ENCODE results near the gene RRBP1.
"Not testable (repeated sequence)": the region's sequence is repeated elsewhere in the genome, so short reads cannot be mapped to it uniquely, and the experiment has no call there.

RRBP1 gene

GRCh38 chr20:17666481-17666880 is 15.6 kb downstream of the RRBP1 start:
- Histone ChIP-seq H3K27ac (no peak overlapping the region), H3K4me1 (peaks cover 70% of the 10 kb centered on the region), H3K4me2 (no peak overlapping the region), H3K9ac (no peak overlapping the region), H3K27me3 (no peaks in the 10 kb centered on the region), H3K36me3 (peaks cover 33% of the 10 kb centered on the region), H4K20me1 (peaks cover 73% of the 10 kb centered on the region), H3K4me3 (no peak overlapping the region), H3K9me3 (no peaks in the 10 kb centered on the region)
- TF ChIP-seq Cebpa-rat (IDR thresholded peaks at IDR 0.05): no peak

GRCh38 chr20:17665756-17666155 is 16.3 kb downstream of the RRBP1 start:
- peaks cover 77% of the 10 kb centered on the region for H3K4me1 ChIP-seq
- H3K27ac ChIP-seq: peak overlapping the region; percentile 5; the same call in 1 of the 2 replicates
- no peaks in the 10 kb centered on the region for H3K9me3 ChIP-seq
- no peaks in the 10 kb centered on the region for H3K27me3 ChIP-seq
- TF ChIP-seq Cebpa-rat (IDR thresholded peaks at IDR 0.05): no peak
- H3K4me3 ChIP-seq: no peak overlapping the region
- peak overlapping the region; percentile 8; the same call in 1 of the 2 replicates for H3K9ac ChIP-seq
- H4K20me1 ChIP-seq: peaks cover 76% of the 10 kb centered on the region
- H3K36me3 ChIP-seq: peaks cover 28% of the 10 kb centered on the region
- peak overlapping the region; percentile 78 for H3K4me2 ChIP-seq

- no peak for TF ChIP-seq Cebpa-rat (IDR thresholded peaks at IDR 0.05)
- Histone ChIP-seq H3K27ac (peak overlapping the region; percentile 63), H3K4me1 (peaks cover 88% of the 10 kb centered on the region)
Measured at GRCh38 chr20:17664025-17664633, 17.9 kb downstream of the RRBP1 start.

GRCh38 chr20:17663486-17663885 is 18.6 kb downstream of the RRBP1 start:
- Histone ChIP-seq H3K4me1 (peaks cover 86% of the 10 kb centered on the region), H3K27me3 (no peaks in the 10 kb centered on the region), H3K4me2 (peak overlapping the region; percentile 78), H3K9me3 (peaks cover 15% of the 10 kb centered on the region), H4K20me1 (peaks cover 67% of the 10 kb centered on the region), H3K36me3 (peaks cover 33% of the 10 kb centered on the region), H3K27ac (peak overlapping the region; percentile 72; the same call in 1 of the 2 replicates), H3K4me3 (no peak overlapping the region), H3K9ac (peak overlapping the region; percentile 22)
- no peak for TF ChIP-seq Cebpa-rat (IDR thresholded peaks at IDR 0.05)

More at GRCh38 chr20:17664025-17664633, 17.9 kb downstream of the RRBP1 start:
- peak overlapping the region; percentile 18; the same call in 1 of the 2 replicates for H3K4me3 ChIP-seq
- peak overlapping the region; percentile 44 for H3K9ac ChIP-seq
- peaks cover 73% of the 10 kb centered on the region for H4K20me1 ChIP-seq
- peaks cover 30% of the 10 kb centered on the region for H3K36me3 ChIP-seq
- H3K27me3 ChIP-seq: no peaks in the 10 kb centered on the region
- H3K9me3 ChIP-seq: peaks cover 9% of the 10 kb centered on the region
- H3K4me2 ChIP-seq: peak overlapping the region; percentile 78

GRCh38 chr20:17663040-17663399 is 19.0 kb downstream of the RRBP1 start:
- H3K4me2 ChIP-seq: peak overlapping the region; percentile 78
- no peak for TF ChIP-seq Cebpa-rat (IDR thresholded peaks at IDR 0.05)

GRCh38 chr20:17662333-17663039 is 19.6 kb downstream of the RRBP1 start:
- Histone ChIP-seq H3K4me1 (peaks cover 76% of the 10 kb centered on the region), H3K27me3 (no peaks in the 10 kb centered on the region), H3K9me3 (peaks cover 20% of the 10 kb centered on the region), H4K20me1 (peaks cover 64% of the 10 kb centered on the region), H3K9ac (peak overlapping the region; percentile 22), H3K4me2 (peak overlapping the region; percentile 78), H3K36me3 (peaks cover 33% of the 10 kb centered on the region), H3K4me3 (0 out of 2 replicates have a peak overlapping the region, but pooled peaks have one; percentile 6), H3K27ac (peak overlapping the region; percentile 72)
- no peak for TF ChIP-seq Cebpa-rat (IDR thresholded peaks at IDR 0.05)

More at GRCh38 chr20:17663040-17663399, 19.0 kb downstream of the RRBP1 start:
- Histone ChIP-seq H3K27me3 (no peaks in the 10 kb centered on the region), H3K36me3 (peaks cover 33% of the 10 kb centered on the region), H3K27ac (peak overlapping the region; percentile 72), H3K9me3 (peaks cover 20% of the 10 kb centered on the region), H3K9ac (peak overlapping the region; percentile 22), H3K4me3 (no peak overlapping the region), H3K4me1 (peaks cover 81% of the 10 kb centered on the region), H4K20me1 (peaks cover 64% of the 10 kb centered on the region)

GRCh38 chr20:17661121-17661744 is 20.8 kb downstream of the RRBP1 start:
- Histone ChIP-seq H3K9me3 (peaks cover 20% of the 10 kb centered on the region), H3K9ac (peak overlapping the region; percentile 21; the same call in 1 of the 2 replicates), H3K4me1 (peaks cover 72% of the 10 kb centered on the region), H3K36me3 (peaks cover 43% of the 10 kb centered on the region), H4K20me1 (peaks cover 60% of the 10 kb centered on the region), H3K27me3 (no peaks in the 10 kb centered on the region), H3K4me3 (no peak overlapping the region; the same call in 1 of the 2 replicates), H3K4me2 (peak overlapping the region; percentile 78), H3K27ac (peak overlapping the region; percentile 72)
- no peak for TF ChIP-seq Cebpa-rat (IDR thresholded peaks at IDR 0.05)

GRCh38 chr20:17660667-17661066 is 21.4 kb downstream of the RRBP1 start:
- peaks cover 49% of the 10 kb centered on the region for H3K36me3 ChIP-seq

GRCh38 chr20:17659801-17660200 is 22.2 kb downstream of the RRBP1 start:
- no peak overlapping the region for H3K4me2 ChIP-seq
- peaks cover 71% of the 10 kb centered on the region for H3K4me1 ChIP-seq
- no peak overlapping the region for H3K4me3 ChIP-seq
- H3K36me3 ChIP-seq: peaks cover 57% of the 10 kb centered on the region
- no peak overlapping the region for H3K9ac ChIP-seq
- peaks cover 20% of the 10 kb centered on the region for H3K9me3 ChIP-seq
- no peak for TF ChIP-seq Cebpa-rat (IDR thresholded peaks at IDR 0.05)
- no peaks in the 10 kb centered on the region for H3K27me3 ChIP-seq
- H3K27ac ChIP-seq: peak overlapping the region; percentile 72; the same call in 1 of the 2 replicates
- peaks cover 46% of the 10 kb centered on the region for H4K20me1 ChIP-seq

More at GRCh38 chr20:17660667-17661066, 21.4 kb downstream of the RRBP1 start:
- H3K27ac ChIP-seq: peak overlapping the region; percentile 72
- peak overlapping the region; percentile 21; the same call in 1 of the 2 replicates for H3K9ac ChIP-seq
- TF ChIP-seq Cebpa-rat (IDR thresholded peaks at IDR 0.05): no peak
- peaks cover 54% of the 10 kb centered on the region for H4K20me1 ChIP-seq
- H3K4me2 ChIP-seq: peak overlapping the region; percentile 78
- peaks cover 71% of the 10 kb centered on the region for H3K4me1 ChIP-seq
- H3K4me3 ChIP-seq: no peak overlapping the region
- peaks cover 20% of the 10 kb centered on the region for H3K9me3 ChIP-seq
- no peaks in the 10 kb centered on the region for H3K27me3 ChIP-seq

- Histone ChIP-seq H3K4me1 (peaks cover 71% of the 10 kb centered on the region), H3K36me3 (peaks cover 61% of the 10 kb centered on the region), H4K20me1 (peaks cover 42% of the 10 kb centered on the region), H3K9me3 (peaks cover 20% of the 10 kb centered on the region), H3K27ac (peak overlapping the region; percentile 72; the same call in 1 of the 2 replicates)
- H3K4me3 ChIP-seq, H3K9ac ChIP-seq, H3K4me2 ChIP-seq, H3K27me3 ChIP-seq: not testable (repeated sequence)
Measured at GRCh38 chr20:17659344-17659743, 22.7 kb downstream of the RRBP1 start.
